ENCODE results near the gene EFNA3. TPM values are rescaled to one million over a fixed set of nuclear protein-coding genes. Genes with fewer than 3 reads are reported as not detected.

EFNA3 gene
- polyA plus RNA-seq, 1 donor from 2014 or later, result 12.2 TPM

DNA sequence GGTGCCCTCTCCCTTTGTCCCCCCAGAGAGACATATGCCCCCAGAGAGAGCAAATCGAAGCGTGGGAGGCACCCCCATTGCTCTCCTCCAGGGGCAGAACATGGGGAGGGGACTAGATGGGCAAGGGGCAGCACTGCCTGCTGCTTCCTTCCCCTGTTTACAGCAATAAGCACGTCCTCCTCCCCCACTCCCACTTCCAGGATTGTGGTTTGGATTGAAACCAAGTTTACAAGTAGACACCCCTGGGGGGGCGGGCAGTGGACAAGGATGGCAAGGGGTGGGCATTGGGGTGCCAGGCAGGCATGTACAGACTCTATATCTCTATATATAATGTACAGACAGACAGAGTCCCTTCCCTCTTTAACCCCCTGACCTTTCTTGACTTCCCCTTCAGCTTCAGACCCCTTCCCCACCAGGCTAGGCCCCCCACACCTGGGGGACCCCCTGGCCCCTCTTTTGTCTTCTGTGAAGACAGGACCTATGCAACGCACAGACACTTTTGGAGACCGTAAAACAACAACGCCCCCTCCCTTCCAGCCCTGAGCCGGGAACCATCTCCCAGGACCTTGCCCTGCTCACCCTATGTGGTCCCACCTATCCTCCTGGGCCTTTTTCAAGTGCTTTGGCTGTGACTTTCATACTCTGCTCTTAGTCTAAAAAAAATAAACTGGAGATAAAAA, 8.4 kb downstream of the EFNA3 start:
- H3K27ac ChIP-seq (ENCODE audit: low read length), result no peak overlapping the region
- TF ChIP-seq MXI1 (conservative IDR thresholded peaks at IDR 0.05; ENCODE audit: poor library complexity, severe bottlenecking), result no peak
- TF ChIP-seq EP300 (conservative IDR thresholded peaks at IDR 0.05; ENCODE audit: poor library complexity, severe bottlenecking), result no peak
- no peak for TF ChIP-seq RAD21 (conservative IDR thresholded peaks at IDR 0.05)
- no peak for TF ChIP-seq EZH2 (IDR thresholded peaks at IDR 0.05; ENCODE audit: borderline replicate concordance, insufficient read depth, low read length, poor library complexity, severe bottlenecking)
- TF ChIP-seq POLR2AphosphoS5 (IDR thresholded peaks at IDR 0.05), result no peak
- TF ChIP-seq, protein P1, sequence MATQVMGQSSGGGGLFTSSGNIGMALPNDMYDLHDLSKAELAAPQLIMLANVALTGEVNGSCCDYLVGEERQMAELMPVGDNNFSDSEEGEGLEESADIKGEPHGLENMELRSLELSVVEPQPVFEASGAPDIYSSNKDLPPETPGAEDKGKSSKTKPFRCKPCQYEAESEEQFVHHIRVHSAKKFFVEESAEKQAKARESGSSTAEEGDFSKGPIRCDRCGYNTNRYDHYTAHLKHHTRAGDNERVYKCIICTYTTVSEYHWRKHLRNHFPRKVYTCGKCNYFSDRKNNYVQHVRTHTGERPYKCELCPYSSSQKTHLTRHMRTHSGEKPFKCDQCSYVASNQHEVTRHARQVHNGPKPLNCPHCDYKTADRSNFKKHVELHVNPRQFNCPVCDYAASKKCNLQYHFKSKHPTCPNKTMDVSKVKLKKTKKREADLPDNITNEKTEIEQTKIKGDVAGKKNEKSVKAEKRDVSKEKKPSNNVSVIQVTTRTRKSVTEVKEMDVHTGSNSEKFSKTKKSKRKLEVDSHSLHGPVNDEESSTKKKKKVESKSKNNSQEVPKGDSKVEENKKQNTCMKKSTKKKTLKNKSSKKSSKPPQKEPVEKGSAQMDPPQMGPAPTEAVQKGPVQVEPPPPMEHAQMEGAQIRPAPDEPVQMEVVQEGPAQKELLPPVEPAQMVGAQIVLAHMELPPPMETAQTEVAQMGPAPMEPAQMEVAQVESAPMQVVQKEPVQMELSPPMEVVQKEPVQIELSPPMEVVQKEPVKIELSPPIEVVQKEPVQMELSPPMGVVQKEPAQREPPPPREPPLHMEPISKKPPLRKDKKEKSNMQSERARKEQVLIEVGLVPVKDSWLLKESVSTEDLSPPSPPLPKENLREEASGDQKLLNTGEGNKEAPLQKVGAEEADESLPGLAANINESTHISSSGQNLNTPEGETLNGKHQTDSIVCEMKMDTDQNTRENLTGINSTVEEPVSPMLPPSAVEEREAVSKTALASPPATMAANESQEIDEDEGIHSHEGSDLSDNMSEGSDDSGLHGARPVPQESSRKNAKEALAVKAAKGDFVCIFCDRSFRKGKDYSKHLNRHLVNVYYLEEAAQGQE (IDR thresholded peaks at IDR 0.05; ENCODE audit: borderline replicate concordance), result no peak
- no peak for TF ChIP-seq SMC3 (conservative IDR thresholded peaks at IDR 0.05; ENCODE audit: poor library complexity)
- no peak for TF ChIP-seq TAF1 (IDR thresholded peaks at IDR 0.05; ENCODE audit: low read depth)
- TF ChIP-seq, protein P2, sequence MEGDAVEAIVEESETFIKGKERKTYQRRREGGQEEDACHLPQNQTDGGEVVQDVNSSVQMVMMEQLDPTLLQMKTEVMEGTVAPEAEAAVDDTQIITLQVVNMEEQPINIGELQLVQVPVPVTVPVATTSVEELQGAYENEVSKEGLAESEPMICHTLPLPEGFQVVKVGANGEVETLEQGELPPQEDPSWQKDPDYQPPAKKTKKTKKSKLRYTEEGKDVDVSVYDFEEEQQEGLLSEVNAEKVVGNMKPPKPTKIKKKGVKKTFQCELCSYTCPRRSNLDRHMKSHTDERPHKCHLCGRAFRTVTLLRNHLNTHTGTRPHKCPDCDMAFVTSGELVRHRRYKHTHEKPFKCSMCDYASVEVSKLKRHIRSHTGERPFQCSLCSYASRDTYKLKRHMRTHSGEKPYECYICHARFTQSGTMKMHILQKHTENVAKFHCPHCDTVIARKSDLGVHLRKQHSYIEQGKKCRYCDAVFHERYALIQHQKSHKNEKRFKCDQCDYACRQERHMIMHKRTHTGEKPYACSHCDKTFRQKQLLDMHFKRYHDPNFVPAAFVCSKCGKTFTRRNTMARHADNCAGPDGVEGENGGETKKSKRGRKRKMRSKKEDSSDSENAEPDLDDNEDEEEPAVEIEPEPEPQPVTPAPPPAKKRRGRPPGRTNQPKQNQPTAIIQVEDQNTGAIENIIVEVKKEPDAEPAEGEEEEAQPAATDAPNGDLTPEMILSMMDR (IDR thresholded peaks at IDR 0.05; ENCODE audit: poor library complexity, severe bottlenecking), result no peak
- H3K4me2 ChIP-seq (ENCODE audit: low read length), result no peak overlapping the region
- H3K4me3 ChIP-seq (ENCODE audit: low read length), result no peak overlapping the region
- H2AFZ ChIP-seq (ENCODE audit: low read depth, low read length), result no peak overlapping the region
- no peak overlapping the region for H3K9ac ChIP-seq (ENCODE audit: low read length)
- no peaks in the 10 kb centered on the region for H3K9me2 ChIP-seq (ENCODE audit: insufficient read depth, low read length)
- peaks cover 22% of the 10 kb centered on the region for H3K79me2 ChIP-seq (replicated peaks; ENCODE audit: insufficient read depth, low read length)
- peaks cover 23% of the 10 kb centered on the region for H4K20me1 ChIP-seq (ENCODE audit: insufficient read depth)
- H3K9me3 ChIP-seq (ENCODE audit: low read length), result no peaks in the 10 kb centered on the region
- H3F3A ChIP-seq (ENCODE audit: insufficient read depth, low read length, poor library complexity, severe bottlenecking), result no peaks in the 10 kb centered on the region
- H3K36me3 ChIP-seq (ENCODE audit: insufficient read depth, low read length), result no peaks in the 10 kb centered on the region
- H3K27me3 ChIP-seq (ENCODE audit: insufficient read depth, low read depth, low read length), result no peaks in the 10 kb centered on the region

DNA sequence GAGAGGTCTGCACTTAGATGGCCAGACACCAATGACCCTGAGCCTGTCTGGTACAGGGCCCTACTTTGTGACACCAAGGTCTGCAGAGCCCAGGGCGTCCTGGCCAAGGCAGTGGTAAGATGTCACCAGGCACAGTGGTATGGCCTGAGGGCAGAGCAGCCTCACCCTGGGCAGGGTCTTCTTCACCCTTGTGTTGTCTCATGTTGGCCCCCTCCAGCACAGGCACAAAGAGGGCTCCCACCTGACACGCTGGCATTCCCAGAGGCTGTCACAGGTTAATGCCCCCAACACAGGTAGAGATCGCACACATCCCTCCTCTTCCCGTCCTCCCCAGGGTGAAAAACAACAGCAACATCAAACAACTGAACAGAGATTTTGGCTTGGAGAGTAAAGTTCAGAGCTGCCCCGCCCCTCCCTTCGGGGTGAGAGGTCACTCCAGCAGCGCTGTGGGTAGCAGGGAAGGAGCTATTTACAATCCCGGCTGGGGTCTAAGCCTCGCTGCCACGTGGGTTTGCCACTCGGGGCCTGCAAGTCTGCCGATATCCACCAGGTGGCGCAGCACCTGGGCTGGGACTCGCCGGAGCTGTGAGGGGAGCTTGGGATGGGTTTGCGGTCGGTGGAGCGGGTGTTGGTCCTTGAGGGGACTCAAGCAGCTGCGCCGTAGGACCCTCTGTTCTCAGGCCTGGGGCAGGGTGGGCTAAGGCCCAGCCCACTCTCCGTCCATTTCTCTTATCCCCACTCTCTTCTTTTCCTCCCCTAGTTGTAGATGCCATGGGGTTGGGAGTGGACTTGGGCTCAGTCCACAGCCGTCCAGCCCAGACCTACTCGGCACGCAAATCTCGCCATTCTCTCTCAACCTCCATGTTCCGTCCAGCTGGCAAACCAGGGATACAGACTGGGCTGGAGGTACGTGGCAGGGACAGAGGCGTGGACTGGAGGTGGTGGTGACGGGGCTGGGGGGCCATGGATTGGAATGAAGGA, 12.7 kb downstream of the EFNA3 start:
- no peak overlapping the region for H3K4me3 ChIP-seq (ENCODE audit: low read length)

More for the DNA sequence above, 12.7 kb downstream of the EFNA3 start:
- Histone ChIP-seq H3K9me3 (ENCODE audit: low read length) (no peaks in the 10 kb centered on the region), H3K79me2 (replicated peaks; ENCODE audit: insufficient read depth, low read length) (no peaks in the 10 kb centered on the region), H3K27ac (ENCODE audit: low read length) (no peak overlapping the region), H3K4me2 (ENCODE audit: low read length) (no peak overlapping the region), H3K9ac (ENCODE audit: low read length) (no peak overlapping the region), H3F3A (ENCODE audit: insufficient read depth, low read length, poor library complexity, severe bottlenecking) (no peaks in the 10 kb centered on the region), H3K36me3 (ENCODE audit: insufficient read depth, low read length) (no peaks in the 10 kb centered on the region), H3K27me3 (ENCODE audit: insufficient read depth, low read depth, low read length) (no peaks in the 10 kb centered on the region), H4K20me1 (ENCODE audit: insufficient read depth) (no peaks in the 10 kb centered on the region), H2AFZ (ENCODE audit: low read depth, low read length) (no peak overlapping the region), H3K9me2 (ENCODE audit: insufficient read depth, low read length) (no peaks in the 10 kb centered on the region)
- TF ChIP-seq, protein P2 (IDR thresholded peaks at IDR 0.05; ENCODE audit: poor library complexity, severe bottlenecking), result peak; percentile 86
- TF ChIP-seq RAD21 (conservative IDR thresholded peaks at IDR 0.05), result peak; percentile 76
- no peak for TF ChIP-seq EZH2 (IDR thresholded peaks at IDR 0.05; ENCODE audit: borderline replicate concordance, insufficient read depth, low read length, poor library complexity, severe bottlenecking)
- no peak for TF ChIP-seq EP300 (conservative IDR thresholded peaks at IDR 0.05; ENCODE audit: poor library complexity, severe bottlenecking)
- TF ChIP-seq, protein P1 (IDR thresholded peaks at IDR 0.05; ENCODE audit: borderline replicate concordance), result no peak
- TF ChIP-seq MXI1 (conservative IDR thresholded peaks at IDR 0.05; ENCODE audit: poor library complexity, severe bottlenecking), result peak; percentile 49
- no peak for TF ChIP-seq TAF1 (IDR thresholded peaks at IDR 0.05; ENCODE audit: low read depth)
- TF ChIP-seq SMC3 (conservative IDR thresholded peaks at IDR 0.05; ENCODE audit: poor library complexity), result peak; percentile 87
- no peak for TF ChIP-seq POLR2AphosphoS5 (IDR thresholded peaks at IDR 0.05)

All from neural cell (in vitro differentiated cells).